GM11168 (cell line): ENCODE results near the gene GINM1.

Experiments used
- in situ Hi-C: fragments of 300-500 bp; cut with MboI; formaldehyde crosslinking; loops from one replicate; pipeline ENCODE4 v1.12.0; 2022; ENCODE audit warnings: low sequenced_read_pairs; ENCODE audit not compliant: unreplicated experiment

Gene GINM1

GRCh38 chr6:149586149-149586548 lies 20.0 kb downstream of the GINM1 start:
- in situ Hi-C loops: no loop called here

- in situ Hi-C loops: no loop called here
These were observed 26.8 kb downstream of the GINM1 start for GRCh38 chr6:149592983-149593382.

- in situ Hi-C loops: no loop called here
These were observed 27.2 kb downstream of the GINM1 start for GRCh38 chr6:149593408-149593807.

GRCh38 chr6:149600508-149600907 lies 34.3 kb downstream of the GINM1 start:
- in situ Hi-C loops: no loop called here

GRCh38 chr6:149608381-149608982 lies 42.3 kb downstream of the GINM1 start:
- in situ Hi-C loops: no loop called here

GRCh38 chr6:149614337-149614736 lies 48.2 kb downstream of the GINM1 start:
- in situ Hi-C loops: no loop called here

- in situ Hi-C loops: no loop called here
These were observed 49.6 kb downstream of the GINM1 start for GRCh38 chr6:149615805-149616204.

- in situ Hi-C loops: no loop called here
These were observed 61.5 kb downstream of the GINM1 start for GRCh38 chr6:149627672-149628071.

GRCh38 chr6:149628875-149629510 lies 62.8 kb downstream of the GINM1 start:
- in situ Hi-C loops: no loop called here

GRCh38 chr6:149634315-149634714 lies 68.1 kb downstream of the GINM1 start:
- in situ Hi-C loops: no loop called here

GRCh38 chr6:149636124-149636523 lies 69.9 kb downstream of the GINM1 start:
- in situ Hi-C loops: no loop called here
